Keratinocyte (primary cell): Measurements from ENCODE around the gene RPS6KL1.

Experiments used
- CTCF ChIP-seq, 3 experiments: IDR thresholded peaks in 1 of 3; conservative IDR thresholded peaks in 1 of 3; optimal IDR thresholded peaks in 1 of 3; 2 replicates in 2 of 3; 3 replicates in 1 of 3; pipeline versions ENCODE3 to v1.5.1; 2011; ENCODE audit warnings: low read length in 3 of 3, mild to moderate bottlenecking in 3 of 3, moderate library complexity in 2 of 3, control low read depth in 1 of 3, inconsistent platforms in 1 of 3; ENCODE audit not compliant: insufficient read depth in 2 of 3; ENCODE audit errors: extremely low read depth in 1 of 3
- EZH2 ChIP-seq: IDR thresholded peaks from one replicate; pipeline ENCODE4 v1.6.1; 2012; ENCODE audit warnings: inconsistent platforms, mild to moderate bottlenecking, low read length, moderate library complexity

GRCh38 chr14:74952697-74953484, 29.8 kb upstream of the RPS6KL1 start:
- peak in 1 of 3 experiments; percentile 16 for TF ChIP-seq CTCF (optimal IDR thresholded peaks at IDR 0.05 in 1 of 3, IDR thresholded peaks at IDR 0.05 in 1 of 3, conservative IDR thresholded peaks at IDR 0.05 in 1 of 3; ENCODE audit: extremely low read depth in 1 of 3, insufficient read depth in 2 of 3, low read length in 3 of 3)
- no peak for TF ChIP-seq EZH2
